Activated CD8-positive, alpha-beta T cell treated with anti-CD3 and anti-CD28 coated beads for 36 hours (primary cell): ENCODE data around the gene DPP6. TPM values are rescaled to one million over a fixed set of nuclear protein-coding genes. Genes with fewer than 3 reads are reported as not detected.

ENCODE experiments used
- ATAC-seq: fragments of 200-7000 bp; cut with Tn5 transposase; one replicate; pipeline ENCODE4 v1.10.0; 2021; ENCODE audit warnings: mild to moderate bottlenecking, moderate library complexity
- CTCF ChIA-PET: fragments of 350-600 bp; sonication (Branson Sonifier 250); formaldehyde crosslinking; loops from one replicate; lab custom pipeline; 2021; ENCODE audit warnings: antibody characterized with exemption; lab: Charles Lee
- POLR2A ChIA-PET: fragments of 350-600 bp; sonication (Branson Sonifier 250); formaldehyde crosslinking; loops from one replicate; lab custom pipeline; 2021; ENCODE audit warnings: antibody characterized with exemption; lab: Charles Lee
- DNase-seq: peaks from one replicate; pipeline ENCODE4 v3.0.0-alpha.2; 2020
- H3K27ac Mint-ChIP-seq: one replicate; pipeline ENCODE4 v1.8.0; 2021; ENCODE audit warnings: mild to moderate bottlenecking, mixed read lengths
- H3K27me3 Mint-ChIP-seq: one replicate; pipeline ENCODE4 v1.8.0; 2021; ENCODE audit warnings: mixed read lengths
- H3K36me3 Mint-ChIP-seq: one replicate; pipeline ENCODE4 v1.8.0; 2021; ENCODE audit warnings: low read depth, mixed read lengths
- H3K4me1 Mint-ChIP-seq: one replicate; pipeline ENCODE4 v1.8.0; 2021; ENCODE audit warnings: low read depth, mixed read lengths
- H3K4me3 Mint-ChIP-seq: one replicate; pipeline ENCODE4 v1.8.0; 2021; ENCODE audit warnings: mild to moderate bottlenecking, moderate library complexity, mixed read lengths
- H3K9me3 Mint-ChIP-seq: one replicate; pipeline ENCODE4 v1.8.0; 2021; ENCODE audit warnings: mixed read lengths
- intact Hi-C: fragments of 100-400 bp; cut with micrococcal nuclease; formaldehyde crosslinking; loops from one replicate; pipeline ENCODE4 v1.10.0; 2022
- total RNA-seq, 2 experiments: library from RNA; stranded (reverse); gene quantifications; one replicate each; pipeline ENCODE4 v1.2.3, GENCODE V29; 2021
- TF ChIP-seq, protein P1 (sequence below): fragments of 200-600 bp; IDR thresholded peaks from one replicate; pipeline ENCODE4 v1.8.0; 2022; ENCODE audit warnings: antibody characterized with exemption, mild to moderate bottlenecking

Gene DPP6
- total RNA-seq, 2 experiments from 2014 or later: not detected

DNA sequence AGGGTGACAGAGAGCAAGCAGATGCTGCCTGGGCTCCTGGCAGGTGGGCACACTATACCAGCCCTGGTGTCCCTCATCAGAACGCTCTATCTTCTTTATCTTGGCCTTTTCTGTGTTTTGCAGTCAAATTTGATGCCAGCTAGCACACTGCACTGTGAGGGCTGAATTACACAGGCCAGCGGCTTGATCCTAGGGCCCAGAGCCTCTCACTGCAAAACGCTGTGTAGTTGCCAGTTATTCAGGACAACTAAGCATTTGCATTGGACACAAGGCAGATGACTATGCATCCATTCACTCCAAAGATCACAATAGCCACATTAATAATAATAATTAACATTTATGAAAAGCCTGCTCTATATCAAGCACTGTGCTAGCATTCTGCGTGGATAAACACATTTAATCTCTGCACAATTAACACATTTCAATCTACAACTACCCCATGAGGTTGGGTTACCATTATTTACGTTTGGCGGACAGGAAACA lies 850.4 kb downstream of the DPP6 start:
- no peak for ATAC-seq
- intact Hi-C loops: no loop called here
- POLR2A ChIA-PET: no interaction called here
- Mint-ChIP-seq H3K9me3 (no peaks in the 10 kb centered on the region), H3K27ac (no peak overlapping the region), H3K36me3 (no peaks in the 10 kb centered on the region), H3K4me3 (no peak overlapping the region), H3K27me3 (peaks cover 1% of the 10 kb centered on the region), H3K4me1 (no peaks in the 10 kb centered on the region)
- CTCF ChIA-PET: interaction anchor here (0.8 kb wide), 2 partner anchors 12 to 80 kb away, joined by 3 read pairs; no protein-coding TSS in a partner anchor
- DNase-seq: no peak
- TF ChIP-seq, protein P1, sequence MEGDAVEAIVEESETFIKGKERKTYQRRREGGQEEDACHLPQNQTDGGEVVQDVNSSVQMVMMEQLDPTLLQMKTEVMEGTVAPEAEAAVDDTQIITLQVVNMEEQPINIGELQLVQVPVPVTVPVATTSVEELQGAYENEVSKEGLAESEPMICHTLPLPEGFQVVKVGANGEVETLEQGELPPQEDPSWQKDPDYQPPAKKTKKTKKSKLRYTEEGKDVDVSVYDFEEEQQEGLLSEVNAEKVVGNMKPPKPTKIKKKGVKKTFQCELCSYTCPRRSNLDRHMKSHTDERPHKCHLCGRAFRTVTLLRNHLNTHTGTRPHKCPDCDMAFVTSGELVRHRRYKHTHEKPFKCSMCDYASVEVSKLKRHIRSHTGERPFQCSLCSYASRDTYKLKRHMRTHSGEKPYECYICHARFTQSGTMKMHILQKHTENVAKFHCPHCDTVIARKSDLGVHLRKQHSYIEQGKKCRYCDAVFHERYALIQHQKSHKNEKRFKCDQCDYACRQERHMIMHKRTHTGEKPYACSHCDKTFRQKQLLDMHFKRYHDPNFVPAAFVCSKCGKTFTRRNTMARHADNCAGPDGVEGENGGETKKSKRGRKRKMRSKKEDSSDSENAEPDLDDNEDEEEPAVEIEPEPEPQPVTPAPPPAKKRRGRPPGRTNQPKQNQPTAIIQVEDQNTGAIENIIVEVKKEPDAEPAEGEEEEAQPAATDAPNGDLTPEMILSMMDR: no peak

DNA sequence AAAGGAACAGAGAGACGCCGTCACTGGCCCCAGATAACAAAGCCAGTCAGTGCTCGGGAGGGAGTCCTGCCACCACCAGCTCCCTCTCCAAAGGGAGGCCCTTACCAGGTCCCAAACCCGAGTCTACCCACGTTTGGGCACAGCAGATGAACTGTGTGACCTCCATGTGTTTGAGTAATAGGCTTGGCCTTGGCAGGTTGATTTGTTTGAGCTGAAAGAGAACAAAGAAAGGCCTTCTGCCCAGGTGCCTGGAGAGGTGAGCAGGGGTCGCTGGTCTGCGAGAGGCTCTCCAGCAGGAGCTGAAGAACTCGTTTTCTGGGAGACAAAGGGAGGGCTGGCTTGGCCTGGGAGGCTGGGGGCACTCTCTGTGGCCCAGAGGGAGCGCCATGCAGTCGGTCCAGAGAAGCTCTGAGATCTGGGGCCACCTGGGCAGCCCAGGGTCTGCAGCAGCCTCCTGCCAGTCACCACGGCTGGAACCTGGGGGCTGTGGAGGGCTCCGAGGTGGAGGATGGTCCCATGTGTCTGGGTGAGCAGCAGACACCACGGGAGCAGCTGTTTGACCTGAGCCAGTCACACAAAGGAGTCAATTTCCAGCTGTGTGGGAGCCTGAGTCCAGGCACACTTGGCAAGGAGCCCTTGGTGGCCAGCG lies 851.0 kb downstream of the DPP6 start:
- Mint-ChIP-seq H3K27ac (no peak overlapping the region), H3K4me3 (no peak overlapping the region), H3K9me3 (no peaks in the 10 kb centered on the region), H3K4me1 (no peaks in the 10 kb centered on the region), H3K27me3 (peaks cover 4% of the 10 kb centered on the region), H3K36me3 (no peaks in the 10 kb centered on the region)
- DNase-seq (no peak), ATAC-seq (no peak)
- intact Hi-C loops: no loop called here
- TF ChIP-seq, protein P1: no peak
- POLR2A ChIA-PET: no interaction called here
- CTCF ChIA-PET: interaction anchor here (0.8 kb wide), 2 partner anchors 11 to 80 kb away, joined by 3 read pairs; no protein-coding TSS in a partner anchor

DNA sequence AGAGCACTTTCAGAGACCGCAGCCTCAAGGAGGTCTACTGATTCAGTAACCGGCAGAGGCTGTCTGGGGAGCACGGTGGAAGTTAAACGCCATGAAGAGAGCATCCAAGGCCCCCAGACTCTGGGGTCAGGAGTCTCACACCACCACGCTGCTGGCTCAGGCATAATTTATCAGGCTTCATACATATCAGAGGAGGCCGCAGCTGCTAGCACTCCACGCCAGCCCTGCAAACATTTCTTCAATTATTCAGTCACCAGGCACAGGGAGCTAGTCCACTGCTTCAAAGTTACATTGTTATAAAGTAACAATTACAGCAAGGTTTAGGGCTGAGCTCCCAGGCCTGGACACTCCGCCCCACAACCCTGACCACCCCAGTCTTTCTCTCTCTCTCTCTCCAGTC lies 852.9 kb downstream of the DPP6 start:
- CTCF ChIA-PET: no interaction called here

DNA sequence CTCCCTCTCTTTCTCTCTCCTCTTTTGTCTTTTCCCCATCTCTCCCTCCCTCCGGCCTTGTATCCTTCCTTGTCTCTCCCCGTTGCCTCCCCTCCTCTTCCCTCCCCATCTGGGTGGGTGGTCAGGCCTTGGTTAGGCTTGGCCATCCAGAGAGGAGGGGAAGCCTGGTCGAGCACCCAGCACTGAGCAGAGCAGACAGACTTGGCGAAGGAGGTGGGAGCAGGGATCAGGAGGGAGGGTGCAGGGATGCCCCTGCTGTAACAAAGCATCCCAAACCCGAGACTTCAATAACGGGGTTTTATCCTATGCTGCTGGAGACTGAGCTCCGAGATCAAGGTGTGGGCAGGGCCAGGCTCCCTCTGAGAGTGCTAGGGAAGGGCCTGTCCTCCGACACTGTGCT lies 853.4 kb downstream of the DPP6 start:
- CTCF ChIA-PET: no interaction called here
- peaks cover 3% of the 10 kb centered on the region for H3K27me3 Mint-ChIP-seq
- TF ChIP-seq, protein P1: no peak
- no peaks in the 10 kb centered on the region for H3K4me1 Mint-ChIP-seq
- POLR2A ChIA-PET: no interaction called here
- no peak for ATAC-seq
- no peak overlapping the region for H3K27ac Mint-ChIP-seq
- no peak for DNase-seq
- no peaks in the 10 kb centered on the region for H3K9me3 Mint-ChIP-seq
- no peaks in the 10 kb centered on the region for H3K36me3 Mint-ChIP-seq
- intact Hi-C loops: no loop called here
- no peak overlapping the region for H3K4me3 Mint-ChIP-seq

More for the DNA sequence above, 852.9 kb downstream of the DPP6 start:
- Mint-ChIP-seq H3K36me3 (no peaks in the 10 kb centered on the region), H3K4me3 (no peak overlapping the region), H3K4me1 (no peaks in the 10 kb centered on the region), H3K27me3 (peaks cover 3% of the 10 kb centered on the region), H3K9me3 (no peaks in the 10 kb centered on the region), H3K27ac (no peak overlapping the region)
- TF ChIP-seq, protein P1: no peak
- POLR2A ChIA-PET: no interaction called here
- ATAC-seq (no peak), DNase-seq (no peak)
- intact Hi-C loops: no loop called here

GRCh38 chr7:154906201-154906600 lies 854.0 kb downstream of the DPP6 start:
- no peak overlapping the region for H3K27ac Mint-ChIP-seq
- DNase-seq: no peak
- ChIA-PET POLR2A (no interaction called here), CTCF (no interaction called here)
- H3K4me1 Mint-ChIP-seq: no peaks in the 10 kb centered on the region
- peaks cover 3% of the 10 kb centered on the region for H3K27me3 Mint-ChIP-seq
- ATAC-seq: no peak
- TF ChIP-seq, protein P1: no peak
- no peaks in the 10 kb centered on the region for H3K9me3 Mint-ChIP-seq
- intact Hi-C loops: no loop called here
- H3K4me3 Mint-ChIP-seq: no peak overlapping the region
- no peaks in the 10 kb centered on the region for H3K36me3 Mint-ChIP-seq
